ENCODE measurements around the gene SMYD3.
A peak's percentile ranks its signal among the peaks of the same experiment; 100 is the strongest.
"Not testable (repeated sequence)": the region's sequence is repeated elsewhere in the genome, so short reads cannot be mapped to it uniquely, and the experiment has no call there.

The SMYD3 gene

GRCh38 chr1:246064891-246065290 is 442.2 kb downstream of the SMYD3 start:
- no peak for DNase-seq

GRCh38 chr1:246063013-246063616 is 444.0 kb downstream of the SMYD3 start:
- no peak for DNase-seq

- DNase-seq = no peak
These were observed 448.6 kb downstream of the SMYD3 start for GRCh38 chr1:246058466-246058865.

- no peak for DNase-seq
These were observed 454.5 kb downstream of the SMYD3 start for GRCh38 chr1:246052603-246053002.

DNA sequence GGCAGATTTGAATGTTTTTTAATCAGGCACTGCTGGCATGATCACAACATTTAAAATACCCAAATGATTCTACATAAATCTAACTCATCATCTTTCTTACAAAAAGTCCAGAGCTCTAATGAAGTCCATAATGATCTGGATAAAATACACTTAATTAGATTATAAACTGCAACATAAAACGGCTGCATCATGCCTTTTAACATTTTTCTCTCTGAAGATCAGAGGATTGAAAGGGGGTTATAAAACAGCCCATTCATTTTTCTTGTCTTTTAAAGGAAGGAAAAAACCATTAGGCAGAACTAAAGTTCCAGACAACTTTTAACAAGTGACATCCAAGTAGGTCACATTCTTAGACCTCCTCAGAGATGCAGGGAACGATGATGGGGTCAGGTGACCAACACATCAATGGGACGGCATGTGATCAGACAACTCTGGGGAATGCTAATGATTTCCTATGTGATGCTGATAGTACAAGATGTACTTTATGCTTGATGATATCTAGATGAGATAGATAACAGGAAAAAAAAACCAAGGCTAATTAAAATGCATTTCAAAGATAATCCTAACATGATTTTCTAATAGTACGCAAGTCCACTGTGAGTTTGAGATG is 455.1 kb downstream of the SMYD3 start:
- no peak for DNase-seq

DNA sequence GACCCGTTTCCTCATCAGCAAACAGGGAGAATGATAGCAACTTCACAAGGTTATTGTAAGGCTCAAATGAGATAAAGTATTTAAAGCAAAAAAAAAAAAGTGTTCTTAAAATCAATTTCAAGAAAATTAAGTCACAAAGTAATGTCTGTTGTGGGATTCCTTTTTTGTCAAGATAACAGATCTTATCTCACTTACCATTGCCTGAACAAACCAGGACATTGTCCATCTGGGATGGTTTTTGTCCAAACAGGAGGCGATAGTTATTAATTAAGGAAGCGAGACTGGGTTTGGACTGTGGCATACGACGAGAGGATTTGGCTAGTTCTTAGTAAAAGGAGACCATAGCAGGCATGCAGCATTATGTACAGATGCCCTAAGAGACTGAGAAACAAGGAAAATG is 458.4 kb downstream of the SMYD3 start:
- DNase-seq = no peak

DNA sequence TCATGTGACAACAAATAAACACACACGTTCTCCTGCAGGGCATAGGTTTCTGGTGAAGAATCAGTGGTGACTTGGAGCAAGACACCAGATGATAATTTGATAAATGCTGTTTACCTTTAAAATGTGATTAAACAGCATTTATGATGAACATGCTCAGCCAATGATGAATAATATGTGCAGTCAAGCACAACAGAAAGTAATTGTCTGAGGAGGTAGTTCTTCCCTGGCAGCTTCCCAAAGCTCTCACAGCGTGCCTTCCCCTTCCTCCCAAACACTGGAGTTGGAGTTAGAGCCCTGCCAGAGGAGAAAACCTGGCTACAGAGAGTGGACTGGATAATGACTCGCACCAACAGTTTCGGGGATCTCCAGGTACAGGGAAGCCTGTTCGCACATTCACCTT is 463.5 kb downstream of the SMYD3 start:
- no peak for DNase-seq

DNA sequence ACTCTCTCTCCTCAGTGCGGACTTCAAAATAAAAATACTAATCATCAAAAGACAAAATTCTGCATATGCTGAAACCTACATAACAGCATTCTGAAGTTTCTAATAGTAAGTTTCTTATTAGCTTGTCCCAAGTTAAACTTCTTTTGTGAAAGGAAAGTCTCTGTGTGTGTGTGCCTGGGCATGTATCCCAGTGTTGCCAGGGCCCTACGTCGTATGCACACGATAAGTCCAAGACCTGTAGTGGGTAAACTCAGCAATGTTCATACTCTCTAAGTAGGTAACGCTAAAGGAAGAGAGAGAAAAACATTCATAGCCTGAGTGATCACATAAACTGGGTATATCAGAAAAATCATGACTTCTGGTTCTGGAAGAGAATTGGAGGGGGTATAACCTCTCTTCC is 465.7 kb downstream of the SMYD3 start:
- no peak for DNase-seq

GRCh38 chr1:246040200-246040890 is 466.7 kb downstream of the SMYD3 start:
- no peak for DNase-seq

DNA sequence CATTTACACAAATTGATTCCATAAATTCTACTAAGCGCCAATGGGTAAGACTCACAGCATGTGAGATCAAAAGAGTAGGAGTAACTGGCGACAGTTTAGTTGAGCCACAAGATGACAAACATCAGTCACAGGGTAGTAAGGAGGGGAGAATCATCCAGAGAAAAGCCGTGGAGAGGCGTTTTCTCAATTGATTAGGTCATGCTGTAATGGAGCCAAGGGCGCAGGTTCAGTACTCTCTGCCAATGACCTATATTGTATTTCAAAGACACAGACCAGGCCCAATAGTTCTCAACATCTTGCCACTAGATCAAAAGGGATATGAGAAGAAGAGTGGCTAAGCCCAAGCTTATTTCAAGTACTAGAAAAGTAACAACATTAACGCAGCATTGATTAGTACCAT is 467.5 kb downstream of the SMYD3 start:
- no peak for DNase-seq

- no peak for DNase-seq
These were observed 469.2 kb downstream of the SMYD3 start for GRCh38 chr1:246037832-246038231.

- no peak for DNase-seq
These were observed 470.9 kb downstream of the SMYD3 start for GRCh38 chr1:246036175-246036574.

DNA sequence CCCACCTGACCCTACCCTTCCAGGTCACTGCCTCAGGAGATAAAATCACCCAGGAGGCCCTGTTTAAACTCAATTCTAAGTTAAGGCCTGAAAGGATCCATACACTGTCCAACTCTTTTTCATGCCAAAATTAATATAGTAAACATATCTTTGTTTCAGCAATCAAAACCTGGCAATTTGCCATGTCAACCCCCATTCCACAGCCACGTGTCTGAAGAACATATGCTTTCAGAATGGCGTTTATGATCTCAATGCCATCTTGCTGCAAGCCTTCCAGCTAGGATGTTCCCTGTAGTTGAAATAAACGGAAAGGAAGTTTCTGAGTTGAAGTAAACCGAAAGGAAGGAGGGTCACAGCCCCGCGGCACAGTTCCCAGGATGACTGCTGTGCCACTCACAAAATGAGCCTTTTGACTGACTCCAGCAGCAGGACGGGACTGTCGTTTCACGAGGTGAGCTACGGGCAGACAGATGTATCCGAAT is 472.0 kb downstream of the SMYD3 start:
- peak; percentile 31 for DNase-seq

DNA sequence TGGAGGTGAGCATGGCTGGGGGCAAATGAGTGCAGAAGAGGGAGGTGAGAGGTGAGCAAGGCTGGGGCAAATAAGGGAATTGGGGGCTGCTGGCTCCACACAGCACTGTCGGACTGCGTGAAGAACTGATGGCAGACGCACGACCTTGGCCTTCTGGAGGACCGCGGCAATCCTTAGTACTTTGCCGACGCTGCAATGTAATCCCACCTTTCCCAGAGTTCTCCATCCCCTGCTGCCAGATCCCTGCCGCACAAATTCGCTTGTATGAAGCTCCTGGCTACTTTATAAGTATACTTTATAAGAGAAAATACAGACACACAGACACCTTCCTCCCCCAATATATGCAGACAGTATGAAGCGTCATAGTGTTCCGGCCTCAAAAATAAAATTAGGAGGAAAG is 472.4 kb downstream of the SMYD3 start:
- DNase-seq = no peak

DNA sequence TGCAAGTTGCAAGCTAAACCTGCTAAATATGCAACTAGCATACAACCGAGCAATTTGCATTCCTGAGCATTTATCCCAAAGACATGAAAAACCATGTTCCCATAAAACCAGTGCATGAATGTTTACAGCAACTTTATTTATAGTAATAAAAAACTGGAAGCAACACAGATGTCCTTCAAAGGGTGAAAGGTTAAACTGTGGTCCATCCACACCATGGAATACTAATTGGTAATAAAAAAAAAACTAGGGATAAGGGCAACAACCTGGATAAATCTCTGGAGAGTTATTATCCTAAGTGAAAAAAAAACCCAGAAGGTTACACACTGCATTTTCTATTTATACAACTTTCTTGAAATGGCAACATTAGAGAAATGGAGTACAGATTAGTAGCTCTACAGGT is 474.1 kb downstream of the SMYD3 start:
- no peak for DNase-seq

- DNase-seq = no peak
These were observed 475.0 kb downstream of the SMYD3 start for GRCh38 chr1:246032031-246032551.

DNA sequence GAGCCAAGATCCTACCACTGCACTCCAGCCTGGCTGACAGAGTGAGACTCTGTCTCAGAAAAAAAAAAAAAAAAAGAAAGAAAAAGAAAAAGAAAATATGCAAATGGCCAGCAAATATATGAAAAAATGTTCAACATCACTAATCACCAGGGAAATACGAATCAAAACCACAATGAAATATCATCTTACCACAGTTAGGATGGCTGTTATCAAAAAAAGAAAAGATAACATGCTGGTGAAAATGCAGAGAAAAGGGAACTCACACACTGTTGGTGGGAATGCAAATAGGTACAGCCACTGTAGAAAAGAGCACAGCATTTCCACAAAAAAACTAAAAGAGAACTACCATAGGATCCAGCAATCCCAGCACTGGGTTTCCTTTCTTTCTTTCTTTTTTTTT is 477.5 kb downstream of the SMYD3 start:
- DNase-seq = no peak

GRCh38 chr1:246024118-246024517 is 483.0 kb downstream of the SMYD3 start:
- not testable (repeated sequence) for DNase-seq

- DNase-seq = no peak
These were observed 486.7 kb downstream of the SMYD3 start for GRCh38 chr1:246020211-246020954.

DNA sequence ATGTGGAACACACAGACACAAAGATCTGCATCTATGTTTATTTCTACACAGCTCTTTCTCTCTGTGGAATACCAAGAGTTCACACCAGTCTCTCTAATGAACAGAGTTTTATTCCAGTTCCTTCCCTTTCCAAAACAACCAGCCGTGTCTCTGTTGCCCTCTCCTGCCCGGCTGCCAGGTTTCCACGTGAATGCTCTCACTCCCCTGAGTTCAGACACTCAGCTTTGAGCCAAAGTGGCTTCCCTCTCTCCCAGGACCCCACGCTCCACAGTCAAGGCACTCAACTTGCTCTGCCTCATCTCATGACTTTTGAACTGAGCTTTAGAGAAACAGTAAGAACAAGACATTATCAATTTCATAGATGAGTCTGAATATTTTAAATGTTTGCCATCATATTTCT is 488.9 kb downstream of the SMYD3 start:
- no peak for DNase-seq

- peak; percentile 49 for DNase-seq
These were observed 494.7 kb downstream of the SMYD3 start for GRCh38 chr1:246012341-246012740.

- DNase-seq = no peak
These were observed 496.7 kb downstream of the SMYD3 start for GRCh38 chr1:246010386-246010785.

DNA sequence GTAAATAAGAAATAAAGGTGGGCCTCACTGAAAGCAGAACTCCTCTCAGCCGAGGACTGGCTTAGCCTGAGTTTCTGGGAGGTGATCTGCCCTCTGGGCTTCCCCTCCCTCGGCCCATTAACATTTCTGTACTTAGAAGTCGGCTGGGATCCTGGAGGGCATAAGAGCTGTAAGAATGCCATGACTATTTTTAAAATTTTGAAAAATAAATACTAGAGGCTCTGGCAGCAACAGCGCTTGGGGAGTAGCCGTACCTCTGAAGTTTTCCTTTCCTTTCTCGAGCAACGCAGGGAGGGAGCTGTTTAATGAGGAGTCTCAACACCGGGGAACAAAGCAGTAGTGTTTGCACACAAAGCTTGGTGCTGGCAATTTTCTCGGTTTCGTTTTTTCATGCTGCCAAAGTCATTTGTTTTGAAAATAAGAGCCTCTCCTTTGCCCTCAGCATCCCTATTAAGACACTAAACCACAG is 498.7 kb downstream of the SMYD3 start:
- DNase-seq = no peak

Measured in fibroblast of skin of abdomen (primary cell).